Measurements from ENCODE around the gene NCAM1.

DNA sequence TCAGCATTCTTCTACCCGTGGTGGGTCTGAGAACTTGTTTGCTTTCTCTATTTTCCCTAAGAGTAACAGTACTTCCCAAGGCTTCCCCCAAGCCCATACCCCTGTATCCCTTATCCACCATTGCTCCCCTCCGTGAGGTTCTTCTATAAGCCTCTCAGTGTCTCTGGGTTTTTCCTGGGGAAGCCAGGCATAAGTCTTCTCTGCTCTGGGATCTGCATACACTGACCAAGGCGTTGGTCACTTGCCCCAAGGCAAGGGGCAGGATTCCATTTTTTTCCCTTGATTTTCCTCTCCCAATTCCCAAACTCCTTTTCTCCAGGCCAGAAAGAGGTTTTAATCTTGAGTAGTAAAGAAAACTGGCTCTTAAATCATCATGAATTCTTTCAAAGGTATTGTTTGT is 27.2 kb upstream of the NCAM1 start:
- TF ChIP-seq EZH2 (IDR thresholded peaks at IDR 0.05; ENCODE audit: low read length, unreplicated experiment) (no peak), CTCF (conservative IDR thresholded peaks at IDR 0.05; ENCODE audit: low read depth, low read length) (no peak), EZH2phosphoT487 (IDR thresholded peaks at IDR 0.05; ENCODE audit: borderline replicate concordance, low read length) (no peak)

Data from PC-3 (cell line).